NCI-H2107 treated with DMSO at 0.1 percent for 48 hours (cell line): Measurements from ENCODE around the gene MAML1.
A peak's percentile ranks its signal among the peaks of the same experiment; 100 is the strongest.
"Not testable (repeated sequence)": the region's sequence is repeated elsewhere in the genome, so short reads cannot be mapped to it uniquely, and the experiment has no call there.

Source experiments
- DNase-seq: peaks from one replicate; lab custom pipeline; 2025; ENCODE audit not compliant: unreplicated experiment; lab: John Stamatoyannopoulos, UW

MAML1 gene, protein sequence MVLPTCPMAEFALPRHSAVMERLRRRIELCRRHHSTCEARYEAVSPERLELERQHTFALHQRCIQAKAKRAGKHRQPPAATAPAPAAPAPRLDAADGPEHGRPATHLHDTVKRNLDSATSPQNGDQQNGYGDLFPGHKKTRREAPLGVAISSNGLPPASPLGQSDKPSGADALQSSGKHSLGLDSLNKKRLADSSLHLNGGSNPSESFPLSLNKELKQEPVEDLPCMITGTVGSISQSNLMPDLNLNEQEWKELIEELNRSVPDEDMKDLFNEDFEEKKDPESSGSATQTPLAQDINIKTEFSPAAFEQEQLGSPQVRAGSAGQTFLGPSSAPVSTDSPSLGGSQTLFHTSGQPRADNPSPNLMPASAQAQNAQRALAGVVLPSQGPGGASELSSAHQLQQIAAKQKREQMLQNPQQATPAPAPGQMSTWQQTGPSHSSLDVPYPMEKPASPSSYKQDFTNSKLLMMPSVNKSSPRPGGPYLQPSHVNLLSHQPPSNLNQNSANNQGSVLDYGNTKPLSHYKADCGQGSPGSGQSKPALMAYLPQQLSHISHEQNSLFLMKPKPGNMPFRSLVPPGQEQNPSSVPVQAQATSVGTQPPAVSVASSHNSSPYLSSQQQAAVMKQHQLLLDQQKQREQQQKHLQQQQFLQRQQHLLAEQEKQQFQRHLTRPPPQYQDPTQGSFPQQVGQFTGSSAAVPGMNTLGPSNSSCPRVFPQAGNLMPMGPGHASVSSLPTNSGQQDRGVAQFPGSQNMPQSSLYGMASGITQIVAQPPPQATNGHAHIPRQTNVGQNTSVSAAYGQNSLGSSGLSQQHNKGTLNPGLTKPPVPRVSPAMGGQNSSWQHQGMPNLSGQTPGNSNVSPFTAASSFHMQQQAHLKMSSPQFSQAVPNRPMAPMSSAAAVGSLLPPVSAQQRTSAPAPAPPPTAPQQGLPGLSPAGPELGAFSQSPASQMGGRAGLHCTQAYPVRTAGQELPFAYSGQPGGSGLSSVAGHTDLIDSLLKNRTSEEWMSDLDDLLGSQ

DNA sequence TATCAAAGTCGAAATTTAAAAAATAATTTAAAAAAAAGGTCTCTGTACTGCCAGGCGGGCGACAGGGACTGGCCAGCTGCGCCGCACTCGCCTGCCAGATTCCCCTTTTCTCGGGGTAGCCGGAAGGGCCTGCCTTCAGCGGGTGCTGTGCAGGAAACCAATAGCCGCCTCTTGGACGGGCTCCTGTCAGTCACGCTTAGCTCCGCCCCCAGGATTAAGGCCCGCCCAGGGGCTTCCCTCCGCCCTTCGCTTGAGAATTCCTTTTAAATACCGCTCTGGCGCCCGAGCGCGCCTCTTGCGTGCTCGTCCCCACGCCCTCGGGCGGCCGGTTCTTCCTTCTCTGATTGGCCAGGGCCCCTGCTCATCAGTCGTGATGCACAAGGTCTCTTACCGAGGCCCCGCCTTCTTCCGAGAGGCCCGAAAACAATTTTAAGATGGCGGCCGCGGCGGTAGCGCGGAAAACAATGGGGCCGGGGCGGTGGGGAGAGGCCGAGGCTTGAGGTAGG, at the start of gene MAML1:
Gene MAML1, plus strand, starts transcription at position 411 of the 506 bp plus-strand sequence. CDS start 291 bp downstream, outside the sequence.
- DNase-seq = peak; percentile 85

DNA sequence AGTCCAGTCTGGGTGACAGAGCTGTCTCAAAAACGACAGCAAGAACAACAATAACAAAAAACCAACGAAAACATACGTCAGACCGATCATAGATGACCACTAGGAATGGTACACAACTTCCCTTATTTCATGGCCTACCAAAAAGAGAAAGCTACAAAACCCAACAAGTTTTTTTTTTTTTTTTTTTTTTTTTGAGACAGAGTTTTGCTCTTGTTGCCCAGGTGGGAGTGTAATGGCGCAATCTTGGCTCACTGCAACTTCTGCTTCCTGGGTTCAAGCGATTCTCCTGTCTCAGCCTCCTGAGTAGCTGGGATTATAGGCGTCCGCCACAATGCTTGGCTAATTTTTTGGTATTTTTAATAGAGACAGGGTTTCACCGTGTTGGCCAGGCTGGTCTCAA, 43.4 kb upstream of the MAML1 start:
- DNase-seq = not testable (repeated sequence)

DNA sequence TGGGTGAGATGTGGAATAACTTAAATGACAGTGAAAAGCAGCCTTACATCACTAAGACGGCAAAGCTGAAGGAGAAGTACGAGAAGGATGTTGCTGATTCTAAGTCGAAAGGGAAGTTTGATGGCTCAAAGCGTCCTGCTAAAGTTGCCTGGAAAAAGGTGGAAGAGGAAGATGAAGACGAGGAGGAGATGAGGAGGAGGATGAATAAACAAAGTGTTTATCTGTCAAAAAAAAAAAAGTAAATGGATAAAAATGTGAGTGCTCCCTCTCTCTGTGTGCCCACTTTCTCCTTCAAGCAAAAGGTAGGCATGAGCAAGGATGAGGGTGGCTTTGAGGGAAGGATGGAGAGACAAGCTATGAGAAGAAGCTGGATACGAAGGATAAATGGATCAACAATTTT, 38.1 kb upstream of the MAML1 start:
- no peak for DNase-seq

DNA sequence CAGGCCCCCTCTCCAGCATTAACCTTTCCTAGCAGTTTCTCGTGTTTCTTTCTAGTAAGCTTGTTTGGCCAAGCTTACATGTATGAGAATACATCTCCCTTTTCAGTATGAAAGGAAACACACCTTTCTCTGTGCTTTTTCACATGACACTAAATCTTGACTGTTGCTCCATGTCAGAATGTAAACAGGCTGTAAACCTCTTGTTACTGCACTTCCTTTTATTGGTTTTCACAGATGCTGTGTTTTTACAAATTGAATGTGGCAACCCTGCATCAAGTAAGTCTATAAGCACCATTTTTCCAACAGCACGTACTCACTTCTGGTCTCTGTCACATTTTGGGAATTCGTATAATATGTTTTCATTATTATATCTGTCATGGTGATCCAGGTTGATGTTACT, 36.0 kb upstream of the MAML1 start:
- no peak for DNase-seq

DNA sequence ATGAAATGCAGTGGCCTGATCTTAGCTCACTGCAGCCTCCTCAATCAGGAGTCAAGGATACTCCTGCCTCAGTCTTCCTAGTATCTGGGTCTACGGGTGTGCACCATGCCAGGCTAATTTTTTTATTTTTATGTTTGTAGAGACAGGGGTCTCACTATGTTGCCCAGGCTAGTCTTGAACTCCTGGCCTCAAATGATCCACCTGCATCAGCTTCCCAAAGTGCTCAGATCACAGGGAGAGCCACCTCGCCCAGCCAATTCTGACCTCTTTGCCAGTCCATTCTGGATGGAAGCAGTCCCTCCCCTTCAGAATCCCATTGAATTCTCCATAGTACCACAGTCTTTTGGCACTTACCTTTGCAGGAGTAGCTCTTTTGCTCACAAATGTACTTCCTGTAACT, 35.5 kb upstream of the MAML1 start:
- DNase-seq = no peak

- not testable (repeated sequence) for DNase-seq
Measured at GRCh38 chr5:179697543-179697942, 35.1 kb upstream of the MAML1 start.

DNA sequence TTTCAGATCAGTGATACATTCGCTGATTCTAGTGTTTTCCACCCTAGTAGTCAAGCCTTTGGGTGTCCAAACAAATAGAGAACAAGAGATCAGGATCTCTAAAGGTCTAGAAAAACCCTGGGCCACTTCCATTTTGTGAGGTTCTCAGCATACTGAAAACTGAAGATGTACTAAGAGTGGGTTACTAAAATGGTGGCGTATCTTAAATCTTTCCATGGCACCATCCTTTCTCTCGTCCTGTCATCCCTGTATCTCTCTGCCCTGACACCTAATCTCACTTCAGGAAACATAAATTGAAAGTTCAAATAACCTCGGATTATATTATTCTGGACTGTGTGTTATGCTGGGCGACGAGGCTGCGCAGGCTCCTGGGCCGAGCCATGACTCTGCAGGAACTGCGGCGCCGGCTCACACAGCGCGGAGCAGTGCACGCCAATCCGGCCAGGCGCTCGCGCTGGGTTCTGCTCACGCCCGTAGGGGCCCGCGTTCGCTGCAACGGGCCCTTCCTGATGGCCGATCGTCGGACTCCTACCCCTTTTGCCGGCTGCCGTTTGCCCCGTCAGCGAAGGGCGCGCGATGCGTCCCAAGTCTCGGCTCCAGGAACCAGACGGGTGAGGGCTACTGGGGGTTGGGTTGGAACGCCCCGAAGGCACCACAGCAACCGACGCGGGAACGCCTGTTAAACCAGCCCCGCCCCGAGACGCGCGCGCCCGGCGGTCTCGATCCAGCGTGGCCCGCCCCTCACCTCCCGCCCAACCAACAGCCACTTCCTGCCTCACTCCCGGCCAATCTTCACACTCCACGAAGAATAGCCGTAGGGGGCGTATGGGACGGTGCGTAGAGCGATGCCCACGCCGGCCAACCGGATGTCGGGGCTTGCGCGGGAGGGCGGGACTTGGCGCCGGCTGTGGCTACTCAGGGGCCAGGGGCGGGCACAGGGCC, 34.4 kb upstream of the MAML1 start:
- peak; percentile 88 for DNase-seq

GRCh38 chr5:179698935-179699615, 33.5 kb upstream of the MAML1 start, which contains the start of gene CANX:
TSS of gene CANX (plus strand) at chr5:179698967. CDS start at chr5:179705682, 6,715 bp downstream.
- no peak for DNase-seq

DNA sequence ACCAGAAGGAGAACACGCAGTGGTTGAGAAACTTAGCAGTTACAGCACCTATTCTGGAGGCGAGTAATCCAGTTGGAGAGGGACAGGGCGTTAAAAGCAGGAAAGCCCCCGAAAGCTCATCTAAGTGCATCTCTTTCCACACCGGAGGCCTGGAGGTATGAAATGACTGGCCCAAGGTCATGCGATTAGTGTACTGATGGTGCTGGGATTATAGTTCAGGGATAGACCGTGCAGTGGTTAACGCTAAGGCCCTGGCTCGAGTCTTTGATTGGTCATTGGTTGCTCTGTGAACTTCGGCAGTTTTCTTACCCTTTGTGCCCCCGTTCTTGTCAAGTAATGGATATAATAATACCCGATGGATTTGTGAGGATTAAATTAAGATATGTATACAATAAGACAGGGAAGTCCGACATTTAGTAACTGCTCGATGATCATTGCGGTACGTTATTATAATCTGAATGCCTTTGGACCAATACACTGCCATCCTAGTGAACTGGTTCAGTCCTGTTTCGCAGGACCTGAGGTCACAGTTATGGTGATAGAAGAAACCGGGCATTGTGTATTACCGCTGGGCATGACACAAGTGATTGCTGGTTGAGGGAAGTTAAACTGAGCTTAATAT, 32.9 kb upstream of the MAML1 start:
- DNase-seq = peak; percentile 15

- no peak for DNase-seq
Measured at GRCh38 chr5:179700401-179700918, 32.2 kb upstream of the MAML1 start.

- no peak for DNase-seq
Measured at GRCh38 chr5:179716286-179716685, 16.3 kb upstream of the MAML1 start.

GRCh38 chr5:179720222-179720621, 12.4 kb upstream of the MAML1 start:
- no peak for DNase-seq

GRCh38 chr5:179724163-179724562, 8.5 kb upstream of the MAML1 start:
- DNase-seq = no peak

DNA sequence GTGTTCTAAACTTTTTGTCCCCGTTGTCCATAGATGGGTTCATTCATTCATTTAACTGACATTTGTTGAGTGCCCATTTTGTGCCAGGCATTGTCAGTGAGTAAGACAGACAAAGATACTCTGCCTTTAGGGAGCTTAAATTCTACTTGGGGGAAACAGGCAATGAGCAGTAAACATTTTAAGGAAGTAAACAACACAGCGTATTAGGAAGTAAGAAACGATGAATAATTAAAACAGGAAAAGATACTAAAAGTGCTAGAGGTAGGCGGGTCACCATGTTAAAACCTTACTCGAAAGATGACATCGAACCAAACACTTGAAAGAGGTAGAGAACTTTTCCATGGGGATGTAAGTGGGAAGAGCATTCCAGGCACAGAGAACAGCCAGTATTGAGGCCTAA, 5.5 kb upstream of the MAML1 start:
- DNase-seq = no peak

- DNase-seq = no peak
Measured at GRCh38 chr5:179729303-179729702, 3.3 kb upstream of the MAML1 start.

DNA sequence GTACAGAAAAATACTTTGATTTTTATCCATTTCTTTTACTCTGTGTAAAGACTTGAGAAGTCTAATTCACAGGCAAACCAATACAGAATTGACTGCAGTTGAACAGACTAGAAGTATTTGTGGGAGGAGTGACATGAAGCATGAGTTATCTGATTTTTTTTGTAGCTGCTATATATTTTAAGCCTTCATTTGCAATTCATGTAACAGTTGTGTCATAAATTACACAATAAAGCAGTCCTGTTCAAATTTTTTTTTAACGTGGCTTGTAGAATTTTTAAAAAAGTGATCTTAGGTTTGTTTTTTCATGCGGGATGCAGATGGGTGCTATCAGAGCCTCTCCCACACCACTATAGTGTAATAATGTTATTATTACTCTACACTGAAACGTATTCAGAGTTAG, 2.9 kb upstream of the MAML1 start:
- no peak for DNase-seq

- DNase-seq = no peak
Measured at GRCh38 chr5:179730356-179730755, 2.3 kb upstream of the MAML1 start.

DNA sequence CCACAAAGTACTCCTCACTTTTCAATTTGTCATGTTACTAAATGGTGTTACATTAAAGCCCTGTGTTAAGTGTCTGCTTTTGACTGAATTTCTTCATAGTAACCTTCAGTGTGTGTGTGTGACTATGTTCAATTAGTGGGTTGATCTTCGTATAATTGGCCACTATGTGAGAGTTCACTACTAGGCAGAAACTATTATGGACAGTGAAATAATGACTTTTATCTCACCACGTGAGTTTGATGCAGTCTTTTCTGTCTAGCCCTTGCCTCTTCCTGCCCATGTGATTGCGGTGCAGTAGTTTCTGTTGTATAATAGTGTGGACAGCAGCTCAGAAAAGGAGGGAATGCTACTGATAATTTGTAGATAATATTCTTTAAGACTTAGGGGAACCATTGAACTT, 1.8 kb upstream of the MAML1 start:
- DNase-seq = no peak

GRCh38 chr5:179731791-179732411, 721 bp upstream of the MAML1 start:
- DNase-seq = no peak
